Activated CD8-positive, alpha-beta T cell treated with anti-CD3 and anti-CD28 coated beads, Interleukin-2, amount 10 ng/mL, durations not matched to agents 7 days and 5 days (primary cell): Measurements from ENCODE around the gene NKIRAS2. TPM values are rescaled to one million over a fixed set of nuclear protein-coding genes. Genes with fewer than 3 reads are reported as not detected.

Experiments used
- ATAC-seq: fragments of 150-1000 bp; cut with Tn5 transposase; one replicate; pipeline ENCODE4 v1.10.0; 2021; ENCODE audit warnings: moderate library complexity
- CTCF ChIA-PET: fragments of 350-600 bp; sonication (Branson Sonifier 250); formaldehyde crosslinking; loops from one replicate; lab custom pipeline; 2021; ENCODE audit warnings: antibody characterized with exemption; lab: Charles Lee
- POLR2A ChIA-PET: fragments of 350-600 bp; sonication (Branson Sonifier 250); formaldehyde crosslinking; loops from one replicate; lab custom pipeline; 2021; ENCODE audit warnings: antibody characterized with exemption; lab: Charles Lee
- DNase-seq: peaks from one replicate; pipeline ENCODE4 v3.0.0-alpha.2; 2020
- H3K27ac Mint-ChIP-seq: one replicate; pipeline ENCODE4 v1.8.0; 2021; ENCODE audit warnings: mild to moderate bottlenecking, mixed read lengths
- H3K27me3 Mint-ChIP-seq: one replicate; pipeline ENCODE4 v1.8.0; 2021; ENCODE audit warnings: low read depth, mixed read lengths
- H3K36me3 Mint-ChIP-seq: one replicate; pipeline ENCODE4 v1.8.0; 2021; ENCODE audit warnings: low read depth, mixed read lengths
- H3K4me1 Mint-ChIP-seq: one replicate; pipeline ENCODE4 v1.8.0; 2021; ENCODE audit warnings: low read depth, mixed read lengths
- H3K4me3 Mint-ChIP-seq: one replicate; pipeline ENCODE4 v1.8.0; 2021; ENCODE audit warnings: mild to moderate bottlenecking, mixed read lengths
- H3K9me3 Mint-ChIP-seq: one replicate; pipeline ENCODE4 v1.8.0; 2022; ENCODE audit warnings: mixed read lengths; ENCODE audit not compliant: insufficient read depth
- total RNA-seq, 2 experiments: library from RNA; stranded (reverse); gene quantifications; one replicate each; pipeline ENCODE4 v1.2.3, GENCODE V29; 2021

Gene NKIRAS2
- total RNA-seq, 2 experiments from 2014 or later: 25.7 to 26.2 TPM

DNA sequence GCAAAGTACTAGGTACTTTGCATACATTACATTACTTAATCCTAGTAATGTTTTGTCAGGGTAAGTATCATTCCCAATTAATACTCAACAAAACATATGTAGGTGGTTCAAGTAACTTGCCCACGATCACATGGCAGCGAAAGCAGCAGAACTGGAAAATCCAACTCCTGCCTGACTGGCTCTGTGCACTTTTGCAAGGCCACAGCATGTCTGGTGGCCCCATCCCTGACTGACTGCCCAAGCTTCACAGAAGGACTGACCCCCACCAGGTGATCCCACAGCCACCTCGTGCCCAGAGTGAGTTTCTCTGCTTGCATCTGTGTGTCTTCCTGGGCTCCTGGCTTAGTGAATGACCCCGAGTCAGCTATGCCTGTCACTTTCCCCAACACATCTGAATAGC is 41.9 kb upstream of the NKIRAS2 start:
- ATAC-seq (no peak), DNase-seq (no peak)
- Mint-ChIP-seq H3K9me3 (no peaks in the 10 kb centered on the region), H3K4me1 (no peaks in the 10 kb centered on the region), H3K27ac (peak overlapping the region; percentile 0), H3K4me3 (no peak overlapping the region), H3K27me3 (no peaks in the 10 kb centered on the region), H3K36me3 (peaks cover 72% of the 10 kb centered on the region)
- CTCF ChIA-PET: interaction anchor here (1.3 kb wide), 1 partner anchor 15 kb away, joined by 5 read pairs; no protein-coding TSS in a partner anchor
- POLR2A ChIA-PET: no interaction called here

DNA sequence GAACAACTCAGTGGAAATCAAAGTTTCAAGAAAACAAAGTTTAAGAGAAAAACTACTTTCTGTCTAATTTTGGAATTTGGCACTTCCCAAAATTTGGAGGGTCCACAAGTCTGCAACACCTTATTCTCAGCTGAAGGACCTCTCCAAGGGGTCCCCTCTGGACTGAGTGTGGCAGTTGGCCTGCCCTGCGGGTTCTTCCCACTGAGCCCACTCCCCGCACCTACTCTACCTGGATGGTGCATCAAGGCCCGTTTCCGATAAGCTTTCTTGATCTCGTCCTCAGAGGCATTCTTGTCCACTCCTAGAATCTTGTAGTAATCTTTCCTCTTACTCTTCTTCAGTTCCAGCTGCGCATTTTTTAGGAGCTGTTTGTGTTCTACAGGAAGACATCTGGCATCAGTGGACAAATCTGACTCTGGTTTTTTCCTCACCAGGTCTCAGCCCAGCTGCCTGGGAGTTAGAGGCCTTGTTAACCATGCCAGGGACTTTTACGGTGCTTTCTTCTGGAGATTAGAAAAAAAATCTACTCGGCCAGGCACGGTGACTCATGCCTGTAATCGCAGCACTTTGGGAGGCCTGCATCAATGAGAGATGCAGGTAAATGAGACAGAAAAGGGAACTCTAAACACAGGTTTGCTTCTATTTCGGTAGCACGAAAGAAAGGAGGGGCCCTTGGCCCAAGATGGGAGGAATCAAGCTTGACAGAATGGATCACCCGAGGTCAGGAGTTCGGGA is 37.7 kb upstream of the NKIRAS2 start:
- ChIA-PET CTCF (no interaction called here), POLR2A (interaction anchor here (2.1 kb wide), 1 partner anchor 10 kb away, joined by 6 read pairs; no protein-coding TSS in a partner anchor)
- Mint-ChIP-seq H3K36me3 (peaks cover 68% of the 10 kb centered on the region), H3K4me1 (no peaks in the 10 kb centered on the region), H3K4me3 (no peak overlapping the region), H3K27me3 (no peaks in the 10 kb centered on the region), H3K27ac (no peak overlapping the region), H3K9me3 (no peaks in the 10 kb centered on the region)
- DNase-seq: no peak
- no peak for ATAC-seq

DNA sequence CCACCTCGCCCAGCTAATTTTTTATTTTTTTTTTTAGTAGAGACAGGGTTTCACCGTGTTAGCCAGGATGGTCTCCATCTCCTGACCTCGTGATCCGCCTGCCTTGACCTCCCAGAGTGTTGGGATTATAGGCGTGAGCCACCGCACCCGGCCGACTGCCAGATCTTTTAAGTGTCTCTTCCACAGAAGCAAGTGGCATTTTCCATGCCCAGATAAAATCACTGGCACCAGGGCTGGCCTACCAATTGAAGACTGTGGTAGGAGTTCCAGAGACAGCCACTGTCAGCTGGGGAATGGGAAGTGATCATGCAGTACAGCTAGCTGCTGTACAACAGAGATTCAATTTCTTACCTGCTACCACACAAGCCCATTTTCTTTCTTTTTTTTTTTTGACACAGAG is 35.4 kb upstream of the NKIRAS2 start:
- ChIA-PET CTCF (no interaction called here), POLR2A (interaction anchor here (1.7 kb wide), 1 partner anchor 17 kb away, joined by 7 read pairs; the partner anchor contains the start of gene CNP)
- Mint-ChIP-seq H3K4me1 (no peaks in the 10 kb centered on the region), H3K27ac (no peak overlapping the region), H3K9me3 (no peaks in the 10 kb centered on the region), H3K36me3 (peaks cover 73% of the 10 kb centered on the region), H3K4me3 (no peak overlapping the region), H3K27me3 (no peaks in the 10 kb centered on the region)
- DNase-seq (no peak), ATAC-seq (no peak)

DNA sequence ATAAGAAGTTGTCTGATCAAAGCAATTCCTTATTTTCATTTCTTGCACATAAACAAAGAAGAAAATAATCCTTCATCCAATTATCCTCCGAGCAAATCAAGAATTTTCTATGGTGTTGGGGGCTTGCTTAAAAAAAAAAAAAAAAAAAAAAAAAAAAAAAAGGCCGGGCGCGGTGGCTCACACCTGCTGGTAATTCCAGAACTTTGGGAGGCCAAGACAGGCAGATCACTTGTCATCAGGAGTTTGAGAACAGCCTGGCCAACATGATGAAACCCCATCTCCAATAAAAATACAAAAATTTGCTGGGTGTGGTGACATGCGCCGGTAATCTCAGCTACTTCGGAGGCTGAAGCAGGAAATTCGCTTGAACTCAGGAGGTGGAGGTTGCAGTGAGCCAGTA is 34.0 kb upstream of the NKIRAS2 start:
- ChIA-PET CTCF (interaction anchor here (1.0 kb wide), 1 partner anchor 22 kb away, joined by 3 read pairs; no protein-coding TSS in a partner anchor), POLR2A (interaction anchor here (1.1 kb wide), 1 partner anchor 11 kb away, joined by 4 read pairs; no protein-coding TSS in a partner anchor)
- peaks cover 69% of the 10 kb centered on the region for H3K36me3 Mint-ChIP-seq
- no peaks in the 10 kb centered on the region for H3K27me3 Mint-ChIP-seq
- no peak for ATAC-seq
- no peaks in the 10 kb centered on the region for H3K4me1 Mint-ChIP-seq
- H3K9me3 Mint-ChIP-seq: no peaks in the 10 kb centered on the region
- H3K27ac Mint-ChIP-seq: no peak overlapping the region
- H3K4me3 Mint-ChIP-seq: no peak overlapping the region
- no peak for DNase-seq

DNA sequence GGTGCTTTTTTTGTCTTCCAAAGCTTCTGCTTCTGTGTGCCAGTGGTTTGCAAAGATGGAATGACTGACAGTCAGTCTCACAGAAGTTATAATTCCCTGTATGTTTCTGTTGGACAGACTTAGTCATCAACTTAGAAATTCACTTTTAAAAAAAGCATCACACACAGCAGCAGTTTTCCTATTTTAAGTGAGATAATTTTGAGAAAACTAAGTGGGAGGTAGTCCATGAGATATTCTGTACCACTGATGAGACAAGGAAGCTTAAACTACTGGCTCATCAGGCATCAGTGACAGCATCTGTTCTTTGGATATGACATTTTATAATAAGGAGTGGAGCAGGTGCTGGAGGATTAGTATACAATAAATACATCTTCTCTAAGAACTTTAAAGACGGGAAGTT is 33.3 kb upstream of the NKIRAS2 start:
- Mint-ChIP-seq H3K9me3 (no peaks in the 10 kb centered on the region), H3K27me3 (no peaks in the 10 kb centered on the region), H3K4me1 (no peaks in the 10 kb centered on the region), H3K27ac (no peak overlapping the region), H3K36me3 (peaks cover 71% of the 10 kb centered on the region), H3K4me3 (no peak overlapping the region)
- ATAC-seq (no peak), DNase-seq (no peak)
- CTCF ChIA-PET: interaction anchor here (1.0 kb wide), 1 partner anchor 23 kb away, joined by 3 read pairs; no protein-coding TSS in a partner anchor
- POLR2A ChIA-PET: no interaction called here

DNA sequence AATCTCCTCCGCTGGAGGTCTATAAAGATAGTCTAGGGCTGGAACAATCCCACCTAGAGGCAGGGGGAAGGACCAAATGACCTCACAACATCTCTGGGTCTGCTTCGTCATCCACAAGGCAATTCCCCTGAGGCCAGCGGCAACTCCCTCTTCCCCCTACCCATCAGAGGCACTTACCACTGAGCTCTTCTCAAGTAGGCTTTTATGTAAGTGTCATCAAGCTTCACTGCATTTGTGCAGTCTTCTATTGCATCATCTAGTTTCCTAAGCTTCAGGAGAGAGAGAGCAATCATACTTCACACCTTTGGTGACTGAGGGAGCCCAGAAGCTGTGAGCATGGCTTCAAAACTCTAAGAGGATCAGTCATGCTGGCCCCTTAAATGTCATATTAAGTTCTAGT is 32.2 kb upstream of the NKIRAS2 start:
- H3K27me3 Mint-ChIP-seq: no peaks in the 10 kb centered on the region
- H3K4me3 Mint-ChIP-seq: no peak overlapping the region
- peaks cover 66% of the 10 kb centered on the region for H3K36me3 Mint-ChIP-seq
- H3K27ac Mint-ChIP-seq: no peak overlapping the region
- H3K9me3 Mint-ChIP-seq: no peaks in the 10 kb centered on the region
- CTCF ChIA-PET: interaction anchor here (1.4 to 2.7 kb wide), 2 partner anchors 25 to 128 kb away, joined by 3 to 10 read pairs; no protein-coding TSS in a partner anchor
- no peaks in the 10 kb centered on the region for H3K4me1 Mint-ChIP-seq
- DNase-seq (no peak), ATAC-seq (no peak)
- POLR2A ChIA-PET: interaction anchor here (1.2 to 2.3 kb wide), 2 partner anchors 10 to 20 kb away, joined by 3 to 8 read pairs; partner anchors contain the start of gene CNP

DNA sequence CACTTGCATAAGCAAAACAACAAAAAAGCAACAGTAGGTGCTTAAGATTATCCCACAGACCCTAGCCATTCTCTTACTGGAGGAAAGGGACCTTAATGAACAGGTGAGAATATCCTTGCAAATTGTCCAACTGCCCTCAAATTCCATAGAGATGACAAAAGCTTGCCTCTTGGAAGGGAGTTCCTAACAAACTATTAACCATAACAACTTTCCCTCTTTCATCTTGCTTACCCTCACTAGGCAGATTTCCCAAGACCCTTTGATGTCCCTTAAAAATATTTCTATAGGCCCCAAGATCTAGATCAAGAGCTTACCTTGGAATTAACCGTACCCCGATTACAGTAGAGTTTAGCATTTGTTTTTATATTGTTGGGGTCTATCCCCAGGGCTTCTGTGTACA is 31.5 kb upstream of the NKIRAS2 start:
- H3K9me3 Mint-ChIP-seq: no peaks in the 10 kb centered on the region
- ATAC-seq (no peak), DNase-seq (no peak)
- POLR2A ChIA-PET: interaction anchor here (1.2 to 2.3 kb wide), 2 partner anchors 9 to 21 kb away, joined by 3 to 8 read pairs; partner anchors contain the start of gene CNP
- H3K4me1 Mint-ChIP-seq: no peaks in the 10 kb centered on the region
- peaks cover 68% of the 10 kb centered on the region for H3K36me3 Mint-ChIP-seq
- no peak overlapping the region for H3K27ac Mint-ChIP-seq
- CTCF ChIA-PET: interaction anchor here (1.4 to 2.7 kb wide), 3 partner anchors 26 to 127 kb away, joined by 3 to 10 read pairs (median 3); partner anchors contain the start of gene NKIRAS2
- no peak overlapping the region for H3K4me3 Mint-ChIP-seq
- H3K27me3 Mint-ChIP-seq: no peaks in the 10 kb centered on the region

DNA sequence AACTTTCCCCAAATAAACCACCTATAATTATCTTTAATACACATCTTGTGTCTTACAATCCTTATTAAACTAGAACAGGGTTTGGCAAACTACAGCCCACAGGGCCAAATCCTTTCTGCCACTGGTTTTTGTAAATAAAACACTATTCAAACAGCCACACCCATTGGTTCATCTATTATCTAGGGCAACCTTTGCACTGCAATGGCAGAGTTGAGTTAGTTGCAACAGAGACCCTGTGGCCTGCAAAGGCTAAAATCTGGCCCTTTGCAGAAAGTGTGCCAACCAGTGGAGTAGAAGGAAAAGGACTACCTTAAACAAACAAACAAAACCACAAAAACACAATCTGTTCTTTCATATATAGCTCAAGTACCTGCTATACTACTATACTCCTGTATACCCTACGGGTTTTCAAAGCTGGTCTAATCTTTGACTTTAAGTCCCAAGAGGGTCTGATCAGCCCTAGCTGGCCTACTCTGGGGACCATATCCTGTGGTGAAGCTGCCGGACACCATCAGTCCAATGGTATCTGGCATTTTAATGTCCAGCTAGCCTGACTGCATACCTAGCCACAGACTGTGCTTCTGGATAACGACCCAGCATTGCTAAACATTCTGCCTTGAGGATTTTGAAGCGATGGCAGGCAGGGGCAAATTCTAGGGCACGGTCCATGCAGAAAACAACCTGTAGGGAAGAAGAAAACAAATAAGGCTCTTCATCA is 30.0 kb upstream of the NKIRAS2 start:
- Mint-ChIP-seq H3K36me3 (peaks cover 65% of the 10 kb centered on the region), H3K27ac (no peak overlapping the region), H3K27me3 (no peaks in the 10 kb centered on the region), H3K4me3 (no peak overlapping the region), H3K9me3 (no peaks in the 10 kb centered on the region), H3K4me1 (no peaks in the 10 kb centered on the region)
- no peak for ATAC-seq
- no peak for DNase-seq
- CTCF ChIA-PET: interaction anchor here (1.0 to 2.7 kb wide), 3 partner anchors 23 to 30 kb away, joined by 3 to 10 read pairs (median 3); partner anchors contain the start of gene NKIRAS2
- POLR2A ChIA-PET: interaction anchor here (1.2 kb wide), 1 partner anchor 27 kb away, joined by 4 read pairs; the partner anchor contains the start of gene DNAJC7

DNA sequence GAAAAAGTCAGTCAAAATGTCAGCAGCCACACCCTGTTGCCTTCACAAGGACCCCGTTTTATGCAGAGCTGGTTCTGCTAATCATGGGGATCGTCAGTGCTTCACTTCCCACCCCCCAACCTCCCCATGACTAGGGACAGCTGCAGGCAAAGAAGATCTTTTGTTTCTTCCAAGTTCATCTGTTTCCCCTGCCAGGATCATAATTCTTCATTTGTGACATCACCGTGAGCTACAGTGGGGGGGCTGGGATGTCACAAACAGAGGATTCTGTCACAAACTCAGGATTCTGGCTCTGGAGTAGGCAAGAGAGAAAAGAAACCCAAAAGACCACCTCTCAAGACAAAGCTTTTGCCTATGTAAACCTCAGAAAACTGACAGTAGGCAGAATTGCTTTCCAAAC is 27.3 kb upstream of the NKIRAS2 start:
- Mint-ChIP-seq H3K27me3 (no peaks in the 10 kb centered on the region), H3K9me3 (no peaks in the 10 kb centered on the region), H3K27ac (no peak overlapping the region), H3K36me3 (peaks cover 69% of the 10 kb centered on the region), H3K4me3 (no peak overlapping the region), H3K4me1 (peaks cover 3% of the 10 kb centered on the region)
- ChIA-PET POLR2A (no interaction called here), CTCF (interaction anchor here (1.1 kb wide), 2 partner anchors 11 to 30 kb away, joined by 3 to 4 read pairs; no protein-coding TSS in a partner anchor)
- ATAC-seq (no peak), DNase-seq (no peak)

DNA sequence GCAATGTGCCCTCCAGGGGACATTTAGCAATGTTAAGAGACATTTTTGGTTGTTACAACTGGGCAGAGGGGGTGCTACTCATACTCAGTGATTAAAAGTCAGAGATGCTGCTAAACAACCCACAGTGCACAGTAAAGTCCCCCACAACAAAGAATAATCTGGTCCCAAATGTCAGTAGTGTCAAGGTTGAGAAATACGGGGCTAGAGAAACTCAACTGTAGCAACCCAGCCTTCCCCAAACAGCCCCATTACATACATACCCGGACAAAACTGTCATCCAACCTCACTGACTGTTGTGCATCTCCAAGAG is 23.1 kb upstream of the NKIRAS2 start:
- H3K27me3 Mint-ChIP-seq: no peaks in the 10 kb centered on the region
- no peak overlapping the region for H3K27ac Mint-ChIP-seq
- CTCF ChIA-PET: interaction anchor here (1.6 kb wide), 2 partner anchors 21 to 23 kb away, joined by 4 to 5 read pairs; partner anchors contain the start of gene NKIRAS2
- H3K36me3 Mint-ChIP-seq: peaks cover 64% of the 10 kb centered on the region
- POLR2A ChIA-PET: no interaction called here
- DNase-seq (no peak), ATAC-seq (no peak)
- no peak overlapping the region for H3K4me3 Mint-ChIP-seq
- no peaks in the 10 kb centered on the region for H3K9me3 Mint-ChIP-seq
- peaks cover 3% of the 10 kb centered on the region for H3K4me1 Mint-ChIP-seq

DNA sequence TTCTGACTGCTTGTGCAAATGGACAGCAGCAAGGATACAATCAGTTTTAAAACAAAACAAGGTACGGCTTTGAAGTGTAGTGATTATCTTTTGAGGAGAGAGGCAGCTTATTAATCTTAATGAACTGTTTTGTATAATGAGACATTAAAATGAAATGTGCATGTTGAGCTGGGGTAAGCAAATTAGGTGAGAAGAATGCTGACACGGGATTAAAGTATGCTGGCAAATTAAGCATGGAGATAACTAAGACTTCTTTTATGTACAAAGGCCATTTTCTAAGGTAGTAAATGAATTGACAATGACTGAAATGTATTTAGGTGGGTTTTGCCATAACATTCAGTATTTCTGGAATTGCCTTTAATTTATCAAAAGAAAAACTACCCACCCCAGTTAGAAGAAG is 21.4 kb upstream of the NKIRAS2 start:
- POLR2A ChIA-PET: interaction anchor here (0.9 kb wide), 1 partner anchor 10 kb away, joined by 3 read pairs; no protein-coding TSS in a partner anchor
- no peaks in the 10 kb centered on the region for H3K27me3 Mint-ChIP-seq
- no peak overlapping the region for H3K4me3 Mint-ChIP-seq
- no peak overlapping the region for H3K27ac Mint-ChIP-seq
- peaks cover 64% of the 10 kb centered on the region for H3K36me3 Mint-ChIP-seq
- CTCF ChIA-PET: interaction anchor here (1.3 kb wide), 1 partner anchor 36 kb away, joined by 6 read pairs; no protein-coding TSS in a partner anchor
- no peaks in the 10 kb centered on the region for H3K9me3 Mint-ChIP-seq
- H3K4me1 Mint-ChIP-seq: peaks cover 3% of the 10 kb centered on the region
- DNase-seq (no peak), ATAC-seq (no peak)
